ENCODE results near the gene C12orf42.

Gene C12orf42

DNA sequence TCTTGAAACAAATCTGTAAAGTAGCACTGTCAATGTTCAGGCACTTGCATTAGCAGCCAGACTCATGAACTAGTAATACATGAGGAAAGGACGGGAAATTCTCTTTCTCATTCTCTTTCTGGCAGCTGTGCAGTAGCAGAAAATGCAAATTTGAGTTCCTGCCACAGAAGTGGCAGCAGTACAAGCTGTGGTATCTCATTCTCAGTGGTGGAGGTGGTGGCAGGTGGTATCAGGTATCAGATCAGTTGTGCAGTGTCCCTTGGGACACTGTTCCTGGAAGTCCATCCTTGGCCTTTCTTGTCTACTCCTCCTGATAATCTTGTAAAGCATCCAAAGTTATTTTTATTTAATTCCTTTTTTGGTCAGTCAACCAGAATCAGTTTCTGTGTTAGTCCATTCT, 103.0 kb downstream of the C12orf42 start:
- no peaks in the 10 kb centered on the region for H4K20me1 ChIP-seq (ENCODE audit: low read depth, low read length)
- no peaks in the 10 kb centered on the region for H3K36me3 ChIP-seq (ENCODE audit: low read length)
- H3F3A ChIP-seq (ENCODE audit: insufficient read depth) = no peaks in the 10 kb centered on the region
- TF ChIP-seq EZH2phosphoT487 (conservative IDR thresholded peaks at IDR 0.05; ENCODE audit: low read length) = no peak
- TF ChIP-seq, protein P1, sequence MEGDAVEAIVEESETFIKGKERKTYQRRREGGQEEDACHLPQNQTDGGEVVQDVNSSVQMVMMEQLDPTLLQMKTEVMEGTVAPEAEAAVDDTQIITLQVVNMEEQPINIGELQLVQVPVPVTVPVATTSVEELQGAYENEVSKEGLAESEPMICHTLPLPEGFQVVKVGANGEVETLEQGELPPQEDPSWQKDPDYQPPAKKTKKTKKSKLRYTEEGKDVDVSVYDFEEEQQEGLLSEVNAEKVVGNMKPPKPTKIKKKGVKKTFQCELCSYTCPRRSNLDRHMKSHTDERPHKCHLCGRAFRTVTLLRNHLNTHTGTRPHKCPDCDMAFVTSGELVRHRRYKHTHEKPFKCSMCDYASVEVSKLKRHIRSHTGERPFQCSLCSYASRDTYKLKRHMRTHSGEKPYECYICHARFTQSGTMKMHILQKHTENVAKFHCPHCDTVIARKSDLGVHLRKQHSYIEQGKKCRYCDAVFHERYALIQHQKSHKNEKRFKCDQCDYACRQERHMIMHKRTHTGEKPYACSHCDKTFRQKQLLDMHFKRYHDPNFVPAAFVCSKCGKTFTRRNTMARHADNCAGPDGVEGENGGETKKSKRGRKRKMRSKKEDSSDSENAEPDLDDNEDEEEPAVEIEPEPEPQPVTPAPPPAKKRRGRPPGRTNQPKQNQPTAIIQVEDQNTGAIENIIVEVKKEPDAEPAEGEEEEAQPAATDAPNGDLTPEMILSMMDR (IDR thresholded peaks at IDR 0.05; ENCODE audit: insufficient read depth, low read length, poor library complexity, severe bottlenecking) = no peak
- H3K9me2 ChIP-seq (replicated peaks; ENCODE audit: insufficient read depth, low read length) = no peaks in the 10 kb centered on the region
- no peak overlapping the region for H3K4me2 ChIP-seq (ENCODE audit: low read depth, low read length, poor library complexity, severe bottlenecking)
- H3K9ac ChIP-seq (ENCODE audit: low read length) = no peak overlapping the region
- H3K27me3 ChIP-seq (ENCODE audit: low read length) = no peaks in the 10 kb centered on the region
- H2AFZ ChIP-seq (ENCODE audit: low read depth, low read length, severe bottlenecking) = no peak overlapping the region
- H3K79me2 ChIP-seq (ENCODE audit: insufficient read depth, low read length) = no peaks in the 10 kb centered on the region
- no peaks in the 10 kb centered on the region for H3K9me3 ChIP-seq (ENCODE audit: insufficient read depth, low read length)
- no peak overlapping the region for H3K4me3 ChIP-seq (ENCODE audit: insufficient read depth, low read length, poor library complexity, severe bottlenecking)
- H3K27ac ChIP-seq (ENCODE audit: low read depth, low read length) = no peak overlapping the region

DNA sequence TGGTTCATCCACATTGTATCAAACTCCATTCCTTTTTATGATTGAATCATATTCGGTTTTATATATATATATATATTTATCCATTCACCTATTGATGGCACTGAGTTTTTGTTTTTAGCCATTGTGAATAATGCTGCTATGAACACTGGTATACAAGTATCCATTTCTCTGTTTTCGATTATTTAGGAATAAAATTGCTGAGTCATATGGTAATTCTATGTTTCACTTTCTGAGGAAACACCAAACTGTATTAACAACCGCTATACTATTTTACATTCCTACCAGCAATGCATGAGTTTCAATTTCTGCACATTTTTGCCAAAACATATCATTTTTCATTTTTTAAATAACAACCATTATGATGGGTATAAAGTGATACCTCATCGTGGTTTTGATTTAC, 104.7 kb downstream of the C12orf42 start:
- H3K79me2 ChIP-seq (ENCODE audit: insufficient read depth, low read length) = no peaks in the 10 kb centered on the region
- H3K4me2 ChIP-seq (ENCODE audit: low read depth, low read length, poor library complexity, severe bottlenecking) = no peak overlapping the region
- H3K9me2 ChIP-seq (replicated peaks; ENCODE audit: insufficient read depth, low read length) = no peaks in the 10 kb centered on the region
- H3K4me3 ChIP-seq (ENCODE audit: insufficient read depth, low read length, poor library complexity, severe bottlenecking) = no peak overlapping the region
- no peak overlapping the region for H2AFZ ChIP-seq (ENCODE audit: low read depth, low read length, severe bottlenecking)
- H3F3A ChIP-seq (ENCODE audit: insufficient read depth) = no peaks in the 10 kb centered on the region
- H4K20me1 ChIP-seq (ENCODE audit: low read depth, low read length) = no peaks in the 10 kb centered on the region
- no peaks in the 10 kb centered on the region for H3K27me3 ChIP-seq (ENCODE audit: low read length)
- H3K9me3 ChIP-seq (ENCODE audit: insufficient read depth, low read length) = no peaks in the 10 kb centered on the region
- H3K9ac ChIP-seq (ENCODE audit: low read length) = no peak overlapping the region
- no peak overlapping the region for H3K27ac ChIP-seq (ENCODE audit: low read depth, low read length)
- no peak for TF ChIP-seq EZH2phosphoT487 (conservative IDR thresholded peaks at IDR 0.05; ENCODE audit: low read length)
- TF ChIP-seq, protein P1 (IDR thresholded peaks at IDR 0.05; ENCODE audit: insufficient read depth, low read length, poor library complexity, severe bottlenecking) = no peak
- H3K36me3 ChIP-seq (ENCODE audit: low read length) = no peaks in the 10 kb centered on the region

DNA sequence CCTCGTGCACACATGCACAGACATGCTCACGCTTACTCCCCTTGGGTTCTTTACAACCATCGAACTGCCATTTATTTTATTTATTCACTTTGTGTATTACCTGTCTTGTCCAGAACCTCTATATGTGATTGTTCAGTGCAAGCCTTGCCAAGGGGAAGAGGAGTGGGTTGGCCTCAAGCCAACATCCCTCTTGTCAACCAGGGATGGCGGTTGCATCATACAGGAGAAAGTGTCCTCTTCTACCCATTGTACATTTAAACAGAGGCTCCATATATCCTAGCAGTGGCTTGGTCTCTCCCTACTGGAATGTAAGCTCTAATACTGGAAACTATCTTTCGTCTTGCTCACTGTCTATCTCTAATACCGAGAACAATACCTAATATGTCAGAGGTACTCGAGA, 108.4 kb downstream of the C12orf42 start:
- Histone ChIP-seq H4K20me1 (ENCODE audit: low read depth, low read length) (no peaks in the 10 kb centered on the region), H3F3A (ENCODE audit: insufficient read depth) (no peaks in the 10 kb centered on the region), H3K27me3 (ENCODE audit: low read length) (no peaks in the 10 kb centered on the region), H3K9me3 (ENCODE audit: insufficient read depth, low read length) (no peaks in the 10 kb centered on the region), H3K4me2 (ENCODE audit: low read depth, low read length, poor library complexity, severe bottlenecking) (no peak overlapping the region), H3K79me2 (ENCODE audit: insufficient read depth, low read length) (no peaks in the 10 kb centered on the region), H3K9ac (ENCODE audit: low read length) (no peak overlapping the region), H2AFZ (ENCODE audit: low read depth, low read length, severe bottlenecking) (no peak overlapping the region), H3K36me3 (ENCODE audit: low read length) (no peaks in the 10 kb centered on the region), H3K4me3 (ENCODE audit: insufficient read depth, low read length, poor library complexity, severe bottlenecking) (no peak overlapping the region), H3K9me2 (replicated peaks; ENCODE audit: insufficient read depth, low read length) (no peaks in the 10 kb centered on the region), H3K27ac (ENCODE audit: low read depth, low read length) (no peak overlapping the region)
- TF ChIP-seq, protein P1 (IDR thresholded peaks at IDR 0.05; ENCODE audit: insufficient read depth, low read length, poor library complexity, severe bottlenecking) = no peak
- TF ChIP-seq EZH2phosphoT487 (conservative IDR thresholded peaks at IDR 0.05; ENCODE audit: low read length) = no peak
